ENCODE data around the gene MRPL16.
"Not testable (repeated sequence)": the region's sequence is repeated elsewhere in the genome, so short reads cannot be mapped to it uniquely, and the experiment has no call there.

MRPL16 gene

DNA sequence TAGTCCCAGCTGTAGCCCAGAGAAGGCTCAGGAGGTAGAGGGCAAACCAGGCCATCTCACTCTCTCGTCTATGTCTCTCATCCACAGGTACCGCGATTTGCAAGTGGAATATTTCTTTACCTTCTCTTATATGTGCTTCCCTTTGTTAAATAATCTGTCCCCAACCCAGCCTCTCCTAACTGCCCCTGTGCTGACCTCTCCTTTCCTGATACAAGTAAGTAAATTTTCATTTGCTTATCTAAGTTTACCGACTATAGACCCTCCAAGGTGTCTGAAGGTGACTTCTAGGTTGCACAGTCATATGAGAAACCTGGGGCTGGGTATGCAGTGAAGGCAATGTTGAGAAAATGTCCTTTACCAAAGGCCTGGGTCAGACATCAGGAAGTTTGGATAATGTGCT is 34.8 kb upstream of the MRPL16 start, which contains the start of gene CBLIF:
Gene CBLIF, minus strand, starts transcription at position 101 of the 400 bp plus-strand sequence. Its CDS starts 46 bp downstream, at position 55.
- Histone ChIP-seq H3K4me1 (ENCODE audit: control insufficient read depth, insufficient read depth, low read length, poor library complexity, severe bottlenecking) (no peaks in the 10 kb centered on the region), H3K36me3 (ENCODE audit: control insufficient read depth, insufficient read depth, low read length) (no peaks in the 10 kb centered on the region), H3K9me3 (ENCODE audit: control insufficient read depth, low read length) (no peaks in the 10 kb centered on the region), H3K27ac (ENCODE audit: insufficient read depth, low read length, poor library complexity, severe bottlenecking) (no peak within 1 kb of the TSS), H3K27me3 (replicated peaks; ENCODE audit: control insufficient read depth, insufficient read depth, low read length, poor library complexity, severe bottlenecking) (no peaks in the 10 kb centered on the region), H3K4me3 (ENCODE audit: insufficient read depth, low read depth, low read length, poor library complexity, severe bottlenecking) (no peak within 1 kb of the TSS)
- no peak for DNase-seq

DNA sequence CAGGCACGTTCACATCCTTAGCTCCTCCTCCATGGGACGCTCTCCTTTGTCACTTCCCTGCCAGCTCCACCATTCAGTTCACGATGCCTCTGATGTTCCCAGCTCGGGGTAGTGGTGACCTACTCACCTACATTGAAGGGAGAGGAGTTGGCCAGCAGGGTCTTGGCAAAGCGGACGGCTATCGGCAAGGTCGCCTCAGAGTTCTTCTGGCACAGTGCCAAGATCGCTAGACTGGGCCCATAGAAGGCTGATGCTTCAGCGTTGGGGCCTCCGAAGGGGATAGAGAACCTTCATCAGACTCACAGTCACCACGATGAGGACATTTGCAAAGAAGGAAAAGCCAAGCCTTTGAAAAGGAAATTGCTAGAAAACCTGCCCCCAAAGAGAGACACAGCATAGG is 31.7 kb upstream of the MRPL16 start:
- Histone ChIP-seq H3K4me1 (ENCODE audit: control insufficient read depth, insufficient read depth, low read length, poor library complexity, severe bottlenecking) (no peaks in the 10 kb centered on the region), H3K27me3 (replicated peaks; ENCODE audit: control insufficient read depth, insufficient read depth, low read length, poor library complexity, severe bottlenecking) (no peaks in the 10 kb centered on the region), H3K27ac (ENCODE audit: insufficient read depth, low read length, poor library complexity, severe bottlenecking) (no peak overlapping the region), H3K9me3 (ENCODE audit: control insufficient read depth, low read length) (no peaks in the 10 kb centered on the region), H3K36me3 (ENCODE audit: control insufficient read depth, insufficient read depth, low read length) (no peaks in the 10 kb centered on the region), H3K4me3 (ENCODE audit: insufficient read depth, low read depth, low read length, poor library complexity, severe bottlenecking) (no peak overlapping the region)
- DNase-seq = no peak

GRCh38 chr11:59841514-59841913 is 30.9 kb upstream of the MRPL16 start:
- no peaks in the 10 kb centered on the region for H3K27me3 ChIP-seq (replicated peaks; ENCODE audit: control insufficient read depth, insufficient read depth, low read length, poor library complexity, severe bottlenecking)
- no peak overlapping the region for H3K4me3 ChIP-seq (ENCODE audit: insufficient read depth, low read depth, low read length, poor library complexity, severe bottlenecking)
- H3K4me1 ChIP-seq (ENCODE audit: control insufficient read depth, insufficient read depth, low read length, poor library complexity, severe bottlenecking) = no peaks in the 10 kb centered on the region
- H3K27ac ChIP-seq (ENCODE audit: insufficient read depth, low read length, poor library complexity, severe bottlenecking) = no peak overlapping the region
- no peaks in the 10 kb centered on the region for H3K36me3 ChIP-seq (ENCODE audit: control insufficient read depth, insufficient read depth, low read length)
- no peaks in the 10 kb centered on the region for H3K9me3 ChIP-seq (ENCODE audit: control insufficient read depth, low read length)
- no peak for DNase-seq

GRCh38 chr11:59839615-59840014 is 29.0 kb upstream of the MRPL16 start:
- H3K4me1 ChIP-seq (ENCODE audit: control insufficient read depth, insufficient read depth, low read length, poor library complexity, severe bottlenecking) = no peaks in the 10 kb centered on the region
- no peak overlapping the region for H3K4me3 ChIP-seq (ENCODE audit: insufficient read depth, low read depth, low read length, poor library complexity, severe bottlenecking)
- no peaks in the 10 kb centered on the region for H3K9me3 ChIP-seq (ENCODE audit: control insufficient read depth, low read length)
- DNase-seq = no peak
- H3K36me3 ChIP-seq (ENCODE audit: control insufficient read depth, insufficient read depth, low read length) = no peaks in the 10 kb centered on the region
- H3K27me3 ChIP-seq (replicated peaks; ENCODE audit: control insufficient read depth, insufficient read depth, low read length, poor library complexity, severe bottlenecking) = no peaks in the 10 kb centered on the region
- no peak overlapping the region for H3K27ac ChIP-seq (ENCODE audit: insufficient read depth, low read length, poor library complexity, severe bottlenecking)

GRCh38 chr11:59833602-59834001 is 23.0 kb upstream of the MRPL16 start:
- H3K27ac ChIP-seq (ENCODE audit: insufficient read depth, low read length, poor library complexity, severe bottlenecking) = no peak overlapping the region
- no peaks in the 10 kb centered on the region for H3K9me3 ChIP-seq (ENCODE audit: control insufficient read depth, low read length)
- no peaks in the 10 kb centered on the region for H3K36me3 ChIP-seq (ENCODE audit: control insufficient read depth, insufficient read depth, low read length)
- H3K27me3 ChIP-seq (replicated peaks; ENCODE audit: control insufficient read depth, insufficient read depth, low read length, poor library complexity, severe bottlenecking) = no peaks in the 10 kb centered on the region
- H3K4me3 ChIP-seq (ENCODE audit: insufficient read depth, low read depth, low read length, poor library complexity, severe bottlenecking) = no peak overlapping the region
- H3K4me1 ChIP-seq (ENCODE audit: control insufficient read depth, insufficient read depth, low read length, poor library complexity, severe bottlenecking) = no peaks in the 10 kb centered on the region
- no peak for DNase-seq

- no peak for DNase-seq
- no peaks in the 10 kb centered on the region for H3K36me3 ChIP-seq (ENCODE audit: control insufficient read depth, insufficient read depth, low read length)
- no peak overlapping the region for H3K4me3 ChIP-seq (ENCODE audit: insufficient read depth, low read depth, low read length, poor library complexity, severe bottlenecking)
- H3K27me3 ChIP-seq (replicated peaks; ENCODE audit: control insufficient read depth, insufficient read depth, low read length, poor library complexity, severe bottlenecking) = no peaks in the 10 kb centered on the region
- no peaks in the 10 kb centered on the region for H3K4me1 ChIP-seq (ENCODE audit: control insufficient read depth, insufficient read depth, low read length, poor library complexity, severe bottlenecking)
- no peak overlapping the region for H3K27ac ChIP-seq (ENCODE audit: insufficient read depth, low read length, poor library complexity, severe bottlenecking)
- no peaks in the 10 kb centered on the region for H3K9me3 ChIP-seq (ENCODE audit: control insufficient read depth, low read length)
Measured at GRCh38 chr11:59829358-59829757, 18.8 kb upstream of the MRPL16 start.

DNA sequence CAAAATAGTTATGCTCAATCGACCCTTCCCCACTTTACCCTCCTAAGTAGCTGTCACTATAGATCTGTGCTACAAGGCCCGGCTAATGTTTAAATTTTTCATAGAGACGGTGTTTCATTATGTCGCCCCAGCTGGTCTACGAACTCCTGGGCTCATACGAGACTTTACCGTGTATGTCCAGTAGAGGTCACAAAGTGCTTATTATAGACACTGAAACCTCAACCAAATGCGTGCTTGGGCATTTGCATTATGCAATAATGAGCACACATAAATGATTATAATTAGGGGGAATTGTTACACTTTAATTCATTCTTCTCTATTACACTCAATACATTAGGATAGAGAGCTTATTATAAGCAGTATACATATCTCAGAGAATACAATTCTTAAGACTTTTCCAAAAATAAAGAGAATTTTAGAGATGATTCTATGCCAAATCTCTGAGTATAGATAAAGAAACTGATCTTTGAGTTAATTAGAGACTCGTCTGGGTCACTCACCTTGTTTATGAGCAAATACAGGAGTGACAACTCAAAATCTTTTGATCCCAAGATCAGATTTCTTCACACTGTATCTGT is 12.5 kb upstream of the MRPL16 start:
- Histone ChIP-seq H3K4me1 (ENCODE audit: control insufficient read depth, insufficient read depth, low read length, poor library complexity, severe bottlenecking) (no peaks in the 10 kb centered on the region), H3K27ac (ENCODE audit: insufficient read depth, low read length, poor library complexity, severe bottlenecking) (no peak overlapping the region), H3K27me3 (replicated peaks; ENCODE audit: control insufficient read depth, insufficient read depth, low read length, poor library complexity, severe bottlenecking) (no peaks in the 10 kb centered on the region), H3K9me3 (ENCODE audit: control insufficient read depth, low read length) (no peaks in the 10 kb centered on the region), H3K4me3 (ENCODE audit: insufficient read depth, low read depth, low read length, poor library complexity, severe bottlenecking) (no peak overlapping the region), H3K36me3 (ENCODE audit: control insufficient read depth, insufficient read depth, low read length) (no peaks in the 10 kb centered on the region)
- peak in 1 of 3 donors; percentile 6 for DNase-seq

DNA sequence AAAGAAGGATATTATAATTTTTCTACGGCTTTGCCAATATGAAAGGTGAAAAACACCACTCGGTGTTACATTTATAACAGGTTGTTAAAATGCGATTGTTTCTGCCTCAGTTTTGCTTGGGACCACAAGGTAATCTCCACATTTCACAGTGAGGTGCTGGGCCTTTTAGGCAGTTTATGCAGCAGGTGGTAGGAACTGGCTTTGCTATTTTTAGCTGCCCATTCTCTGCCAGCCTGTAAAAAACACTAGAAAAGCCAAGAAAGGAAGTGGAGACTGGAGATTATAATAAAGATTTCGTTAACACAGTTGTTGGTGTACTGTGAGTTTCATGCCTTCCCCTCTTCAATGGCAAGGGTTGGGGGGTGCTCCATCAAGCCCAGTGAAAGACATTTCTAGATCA is 8.0 kb upstream of the MRPL16 start:
- Histone ChIP-seq H3K27ac (ENCODE audit: insufficient read depth, low read length, poor library complexity, severe bottlenecking) (no peak overlapping the region), H3K27me3 (replicated peaks; ENCODE audit: control insufficient read depth, insufficient read depth, low read length, poor library complexity, severe bottlenecking) (no peaks in the 10 kb centered on the region), H3K4me3 (ENCODE audit: insufficient read depth, low read depth, low read length, poor library complexity, severe bottlenecking) (no peak overlapping the region), H3K36me3 (ENCODE audit: control insufficient read depth, insufficient read depth, low read length) (no peaks in the 10 kb centered on the region), H3K9me3 (ENCODE audit: control insufficient read depth, low read length) (no peaks in the 10 kb centered on the region), H3K4me1 (ENCODE audit: control insufficient read depth, insufficient read depth, low read length, poor library complexity, severe bottlenecking) (no peaks in the 10 kb centered on the region)
- no peak for DNase-seq

GRCh38 chr11:59816434-59816833 is 5.9 kb upstream of the MRPL16 start:
- DNase-seq; H3K36me3 ChIP-seq (ENCODE audit: control insufficient read depth, insufficient read depth, low read length); H3K9me3 ChIP-seq (ENCODE audit: control insufficient read depth, low read length): not testable (repeated sequence)

GRCh38 chr11:59815754-59816153 is 5.2 kb upstream of the MRPL16 start:
- no peak overlapping the region for H3K4me3 ChIP-seq (ENCODE audit: insufficient read depth, low read depth, low read length, poor library complexity, severe bottlenecking)
- H3K4me1 ChIP-seq (ENCODE audit: control insufficient read depth, insufficient read depth, low read length, poor library complexity, severe bottlenecking) = no peaks in the 10 kb centered on the region
- H3K36me3 ChIP-seq (ENCODE audit: control insufficient read depth, insufficient read depth, low read length) = no peaks in the 10 kb centered on the region
- H3K27me3 ChIP-seq (replicated peaks; ENCODE audit: control insufficient read depth, insufficient read depth, low read length, poor library complexity, severe bottlenecking) = no peaks in the 10 kb centered on the region
- H3K27ac ChIP-seq (ENCODE audit: insufficient read depth, low read length, poor library complexity, severe bottlenecking) = no peak overlapping the region
- no peak for DNase-seq
- no peaks in the 10 kb centered on the region for H3K9me3 ChIP-seq (ENCODE audit: control insufficient read depth, low read length)

More at GRCh38 chr11:59816434-59816833, 5.9 kb upstream of the MRPL16 start:
- H3K27me3 ChIP-seq (replicated peaks; ENCODE audit: control insufficient read depth, insufficient read depth, low read length, poor library complexity, severe bottlenecking); H3K27ac ChIP-seq (ENCODE audit: insufficient read depth, low read length, poor library complexity, severe bottlenecking); H3K4me3 ChIP-seq (ENCODE audit: insufficient read depth, low read depth, low read length, poor library complexity, severe bottlenecking); H3K4me1 ChIP-seq (ENCODE audit: control insufficient read depth, insufficient read depth, low read length, poor library complexity, severe bottlenecking): not testable (repeated sequence)

Data from effector memory CD4-positive, alpha-beta T cell (primary cell).